HK-2 (cell line): Measurements from ENCODE around the gene MINK1.
"Not testable (repeated sequence)": the region's sequence is repeated elsewhere in the genome, so short reads cannot be mapped to it uniquely, and the experiment has no call there.

Experiments
- DNase-seq: peaks from one replicate; pipeline ENCODE4 v3.0.0-alpha.2; 2018; ENCODE audit not compliant: unreplicated experiment

The MINK1 gene

GRCh38 chr17:4899341-4900230, 66.4 kb downstream of the MINK1 start, which contains the start of gene C17orf107:
Gene C17orf107, plus strand, starts transcription at chr17:4899536. Its CDS starts 227 bp downstream, at chr17:4899763.
- DNase-seq = no peak

GRCh38 chr17:4900231-4901107, 67.3 kb downstream of the MINK1 start:
- DNase-seq = no peak

GRCh38 chr17:4901108-4901647, 68.0 kb downstream of the MINK1 start:
- no peak for DNase-seq

- DNase-seq = no peak
These were observed 68.7 kb downstream of the MINK1 start for GRCh38 chr17:4901648-4902344.

- no peak for DNase-seq
These were observed 69.4 kb downstream of the MINK1 start for GRCh38 chr17:4902540-4902939.

- peak; percentile 74 for DNase-seq
These were observed 70.1 kb downstream of the MINK1 start, which contains the start of gene CHRNE for GRCh38 chr17:4903051-4903818. Gene CHRNE, minus strand, starts transcription at chr17:4903098. Its CDS starts 35 bp downstream, at chr17:4903063.

GRCh38 chr17:4906642-4907041, 73.5 kb downstream of the MINK1 start:
- not testable (repeated sequence) for DNase-seq

GRCh38 chr17:4908301-4908700, 75.2 kb downstream of the MINK1 start:
- DNase-seq = no peak

- peak; percentile 87 for DNase-seq
These were observed 75.8 kb downstream of the MINK1 start for GRCh38 chr17:4908711-4909496.

- DNase-seq = no peak
These were observed 80.9 kb downstream of the MINK1 start for GRCh38 chr17:4913994-4914393.

GRCh38 chr17:4914551-4914950, 81.4 kb downstream of the MINK1 start:
- DNase-seq = not testable (repeated sequence)

- DNase-seq = no peak
These were observed 86.4 kb downstream of the MINK1 start for GRCh38 chr17:4919511-4920047.

GRCh38 chr17:4920351-4921048, 87.4 kb downstream of the MINK1 start:
- no peak for DNase-seq

- DNase-seq = no peak
These were observed 88.2 kb downstream of the MINK1 start for GRCh38 chr17:4921320-4921719.

- not testable (repeated sequence) for DNase-seq
These were observed 93.6 kb downstream of the MINK1 start for GRCh38 chr17:4926577-4927335.

- no peak for DNase-seq
These were observed 95.7 kb downstream of the MINK1 start for GRCh38 chr17:4928881-4929280.

GRCh38 chr17:4931963-4932362, 98.8 kb downstream of the MINK1 start, which contains the start of gene GP1BA:
Gene GP1BA, plus strand, starts transcription at chr17:4932277. Its CDS starts 328 bp downstream, at chr17:4932605.
- DNase-seq = no peak

GRCh38 chr17:4932756-4933155, 99.6 kb downstream of the MINK1 start:
- no peak for DNase-seq
